Tibial nerve (tissue), 4 donors: ENCODE measurements around the gene MBOAT2. TPM values are rescaled to one million over a fixed set of nuclear protein-coding genes. Genes with fewer than 3 reads are reported as not detected.

ENCODE experiments used
- DNase-seq, 2 donors: peaks; one replicate each; pipeline ENCODE4 v3.0.0-alpha.2; 2019; ENCODE audit warnings: low spot score in 2 of 2
- H3K27ac ChIP-seq, 4 donors: fragments of 200-600 bp; sonication (generic) in 3 of 4; one replicate each; pipeline ENCODE4 v1.5.1; 2017 to 2019; ENCODE audit warnings: mild to moderate bottlenecking in 1 of 4
- H3K27me3 ChIP-seq, 2 donors: fragments of 200-600 bp; sonication (generic) in 1 of 2; one replicate each; pipeline versions ENCODE4 v1.5.1 to v1.6.0; 2017 to 2019
- H3K36me3 ChIP-seq, 3 donors: fragments of 200-600 bp; sonication (generic); one replicate each; pipeline ENCODE4 v1.5.1; 2018 to 2019
- H3K4me1 ChIP-seq, 4 donors: fragments of 200-600 bp; sonication (generic) in 3 of 4; one replicate each; pipeline ENCODE4 v1.5.1; 2017 to 2019
- H3K4me3 ChIP-seq, 4 donors: fragments of 200-600 bp; sonication (generic) in 3 of 4; one replicate each; pipeline ENCODE4 v1.5.1; 2017 to 2019; ENCODE audit warnings: mild to moderate bottlenecking in 1 of 4, moderate library complexity in 1 of 4
- H3K9me3 ChIP-seq, 4 donors: fragments of 200-600 bp; sonication (generic) in 3 of 4; one replicate each; pipeline ENCODE4 v1.5.1; 2017 to 2019
- EP300 ChIP-seq, 2 donors: sonication (generic); formaldehyde crosslinking; IDR thresholded peaks; one replicate each; pipeline ENCODE4 v1.6.1; 2017; ENCODE audit warnings: antibody characterized with exemption in 2 of 2, mild to moderate bottlenecking in 1 of 2
- POLR2A ChIP-seq, 2 donors: fragments of 450-650 bp; IDR thresholded peaks; one replicate each; pipeline ENCODE4 v1.6.1; 2017; ENCODE audit warnings: antibody characterized with exemption in 2 of 2, mild to moderate bottlenecking in 2 of 2, moderate library complexity in 2 of 2
- WGBS, 2 donors: methylation state at CpG; one replicate each; pipeline ENCODE4 v1.1.5; 2018; 5-methylcytosine and 5-hydroxymethylcytosine counted together
- total RNA-seq, 4 donors: library from RNA; depleted of rRNA; stranded (reverse); fragments of >200 nt; gene quantifications; one replicate each; pipeline ENCODE4 v1.1.0, GENCODE V29; 2016
- TF ChIP-seq, protein P1 (sequence below), 5 experiments: fragments of 200-600 bp in 3 of 5; fragments of 450-650 bp in 2 of 5; sonication (generic) in 3 of 5; IDR thresholded peaks; one replicate each; pipeline ENCODE4 v1.5.1; 2016 to 2019; ENCODE audit warnings: antibody characterized with exemption in 5 of 5, mild to moderate bottlenecking in 3 of 5, moderate library complexity in 2 of 5

Gene MBOAT2
- total RNA-seq, 4 donors from 2014 or later: 23.7 to 56.2 (median 45.5) TPM

DNA sequence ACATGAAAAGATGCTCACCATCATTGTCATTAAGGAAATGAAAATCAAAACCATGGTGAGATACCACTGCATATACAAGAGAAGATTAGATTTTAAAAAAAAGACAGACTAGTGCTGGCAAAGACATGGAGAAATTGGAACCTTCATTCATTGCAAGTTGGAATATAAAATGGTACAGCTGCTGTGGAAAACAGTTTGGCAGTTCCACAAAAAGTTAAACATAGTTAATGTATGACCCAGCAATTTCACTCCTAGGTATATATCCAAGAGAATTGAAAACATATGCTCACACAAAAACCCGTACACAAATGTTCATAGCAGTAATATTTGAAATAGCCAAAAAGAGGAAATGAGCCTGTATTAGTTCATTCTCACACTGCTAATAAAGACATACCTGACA is 33.7 kb upstream of the MBOAT2 start:
- 32 to 69% methylated on average over 1 of the region's 1 CpG for WGBS, 2 donors
- no peaks in the 10 kb centered on the region for H3K36me3 ChIP-seq
- no peak for TF ChIP-seq POLR2A (IDR thresholded peaks at IDR 0.05)
- TF ChIP-seq, protein P1, sequence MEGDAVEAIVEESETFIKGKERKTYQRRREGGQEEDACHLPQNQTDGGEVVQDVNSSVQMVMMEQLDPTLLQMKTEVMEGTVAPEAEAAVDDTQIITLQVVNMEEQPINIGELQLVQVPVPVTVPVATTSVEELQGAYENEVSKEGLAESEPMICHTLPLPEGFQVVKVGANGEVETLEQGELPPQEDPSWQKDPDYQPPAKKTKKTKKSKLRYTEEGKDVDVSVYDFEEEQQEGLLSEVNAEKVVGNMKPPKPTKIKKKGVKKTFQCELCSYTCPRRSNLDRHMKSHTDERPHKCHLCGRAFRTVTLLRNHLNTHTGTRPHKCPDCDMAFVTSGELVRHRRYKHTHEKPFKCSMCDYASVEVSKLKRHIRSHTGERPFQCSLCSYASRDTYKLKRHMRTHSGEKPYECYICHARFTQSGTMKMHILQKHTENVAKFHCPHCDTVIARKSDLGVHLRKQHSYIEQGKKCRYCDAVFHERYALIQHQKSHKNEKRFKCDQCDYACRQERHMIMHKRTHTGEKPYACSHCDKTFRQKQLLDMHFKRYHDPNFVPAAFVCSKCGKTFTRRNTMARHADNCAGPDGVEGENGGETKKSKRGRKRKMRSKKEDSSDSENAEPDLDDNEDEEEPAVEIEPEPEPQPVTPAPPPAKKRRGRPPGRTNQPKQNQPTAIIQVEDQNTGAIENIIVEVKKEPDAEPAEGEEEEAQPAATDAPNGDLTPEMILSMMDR (IDR thresholded peaks at IDR 0.05): no peak
- no peak for DNase-seq
- H3K9me3 ChIP-seq: peaks cover 0 to 16% (median 1%) of the 10 kb centered on the region in 4 donors
- no peak overlapping the region for H3K4me3 ChIP-seq
- no peak overlapping the region for H3K27ac ChIP-seq
- H3K27me3 ChIP-seq: no peaks in the 10 kb centered on the region
- H3K4me1 ChIP-seq: peaks cover 0 to 15% (median 0%) of the 10 kb centered on the region in 4 donors

DNA sequence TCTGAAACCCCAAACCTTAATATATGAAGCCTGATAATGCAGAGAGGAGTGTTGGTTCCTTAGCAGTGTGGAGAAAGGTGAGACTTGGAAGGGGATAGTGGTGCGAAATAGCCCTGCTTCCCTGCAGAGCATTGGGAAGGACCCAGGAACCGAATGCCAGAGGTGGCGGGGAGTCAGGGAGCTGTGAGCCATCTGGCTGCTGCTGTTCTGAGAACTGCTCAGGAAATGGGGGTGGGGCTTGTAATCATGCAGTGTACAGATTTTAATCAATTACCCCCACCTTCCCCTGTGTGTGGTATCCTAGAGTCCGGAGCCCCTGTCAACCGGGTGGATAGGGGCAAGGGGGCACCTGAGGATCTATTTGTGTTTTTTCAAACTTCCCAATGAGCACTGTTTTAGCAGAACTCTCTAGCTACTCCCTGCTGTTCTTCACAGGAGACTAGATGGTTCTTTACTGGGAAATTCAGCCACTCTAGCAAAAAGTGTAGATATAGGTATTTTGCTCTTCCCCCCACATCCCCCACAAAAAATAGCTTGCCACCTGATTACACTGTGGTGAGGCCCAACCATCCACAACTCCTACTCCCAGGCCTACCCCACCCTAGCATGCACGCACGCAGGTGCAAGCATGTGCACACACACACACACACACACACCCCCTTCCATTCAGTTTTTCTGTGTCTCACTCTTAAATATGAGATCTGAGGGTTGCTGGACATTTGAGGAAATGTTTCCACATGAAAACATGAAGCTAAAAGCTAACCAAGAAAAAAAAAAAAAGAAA is 30.1 kb upstream of the MBOAT2 start:
- H3K27me3 ChIP-seq: no peaks in the 10 kb centered on the region
- peaks cover 0 to 40% (median 0%) of the 10 kb centered on the region in 4 donors for H3K4me1 ChIP-seq
- H3K9me3 ChIP-seq: peaks cover 0 to 11% (median 1%) of the 10 kb centered on the region in 4 donors
- no peaks in the 10 kb centered on the region for H3K36me3 ChIP-seq
- no peak overlapping the region for H3K4me3 ChIP-seq
- TF ChIP-seq POLR2A (IDR thresholded peaks at IDR 0.05) (no peak), EP300 (IDR thresholded peaks at IDR 0.05) (no peak)
- TF ChIP-seq, protein P1 (IDR thresholded peaks at IDR 0.05): no peak
- no peak overlapping the region for H3K27ac ChIP-seq
- WGBS, 2 donors: 64 to 66% methylated on average over 7 of the region's 7 CpGs
- DNase-seq: no peak

DNA sequence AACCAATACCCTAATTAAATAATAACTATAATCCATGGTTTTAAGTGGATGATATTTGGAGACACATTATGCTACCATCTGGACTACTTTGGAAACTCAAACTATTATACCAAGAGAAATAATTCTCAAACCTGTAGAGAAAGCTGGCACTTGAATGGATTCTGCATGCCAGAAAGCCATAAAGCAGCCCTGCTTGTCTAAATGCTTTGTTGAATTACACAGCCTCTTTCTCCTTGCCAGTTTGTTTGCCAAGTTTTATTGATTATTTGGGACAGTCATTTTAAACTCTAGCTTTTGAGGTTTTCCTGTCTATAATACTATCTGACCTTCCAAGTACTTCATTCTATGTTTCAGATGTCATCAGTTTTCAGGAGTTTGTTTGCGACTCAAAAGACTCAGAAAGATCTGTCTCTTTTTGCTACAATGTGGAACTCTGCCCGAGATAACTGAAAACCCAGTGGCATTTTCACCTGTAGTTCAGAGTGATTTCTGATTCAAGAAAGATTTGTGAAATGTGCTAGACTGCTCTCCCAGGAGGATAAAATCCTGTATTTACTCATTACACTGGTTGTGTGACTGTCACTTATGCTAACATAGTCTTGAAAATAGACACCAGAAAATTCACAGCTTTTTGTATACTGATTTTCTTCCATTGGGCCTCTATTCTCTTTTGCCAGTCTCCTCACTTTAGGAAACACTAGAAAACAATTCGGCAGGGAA is 29.2 kb upstream of the MBOAT2 start:
- 63 to 67% methylated on average over 3 of the region's 3 CpGs for WGBS, 2 donors
- Histone ChIP-seq H3K4me3 (no peak overlapping the region), H3K27me3 (no peaks in the 10 kb centered on the region), H3K27ac (no peak overlapping the region), H3K36me3 (no peaks in the 10 kb centered on the region), H3K9me3 (peaks cover 0 to 2% (median 0%) of the 10 kb centered on the region in 4 donors), H3K4me1 (peaks cover 0 to 40% (median 0%) of the 10 kb centered on the region in 4 donors)
- no peak for DNase-seq
- TF ChIP-seq EP300 (IDR thresholded peaks at IDR 0.05): no peak
- TF ChIP-seq, protein P1 (IDR thresholded peaks at IDR 0.05): no peak
- no peak for TF ChIP-seq POLR2A (IDR thresholded peaks at IDR 0.05)

DNA sequence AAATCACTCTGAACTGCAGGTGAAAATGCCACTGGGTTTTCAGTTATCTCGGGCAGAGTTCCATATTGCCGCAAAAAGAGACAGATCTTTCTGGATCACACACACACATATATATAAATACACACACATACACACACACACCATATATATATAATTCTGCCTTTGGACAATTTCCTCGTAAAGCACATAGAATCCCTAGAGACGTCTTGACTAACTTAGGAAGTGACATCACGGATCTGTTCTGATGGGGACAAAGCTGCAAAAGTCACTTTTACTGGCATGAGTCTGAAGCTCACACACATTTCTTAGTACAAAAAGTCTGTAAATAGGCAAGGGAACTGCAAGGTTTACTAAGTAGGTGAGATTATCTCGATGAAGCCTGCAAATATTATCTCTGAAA is 28.6 kb upstream of the MBOAT2 start:
- Histone ChIP-seq H3K4me1 (peaks cover 0 to 40% (median 0%) of the 10 kb centered on the region in 4 donors), H3K36me3 (no peaks in the 10 kb centered on the region), H3K4me3 (no peak overlapping the region), H3K9me3 (no peaks in the 10 kb centered on the region), H3K27ac (no peak overlapping the region), H3K27me3 (no peaks in the 10 kb centered on the region)
- DNase-seq: no peak
- WGBS, 2 donors: 70 to 82% methylated on average over 6 of the region's 6 CpGs
- no peak for TF ChIP-seq EP300 (IDR thresholded peaks at IDR 0.05)
- TF ChIP-seq, protein P1 (IDR thresholded peaks at IDR 0.05): no peak
- no peak for TF ChIP-seq POLR2A (IDR thresholded peaks at IDR 0.05)

DNA sequence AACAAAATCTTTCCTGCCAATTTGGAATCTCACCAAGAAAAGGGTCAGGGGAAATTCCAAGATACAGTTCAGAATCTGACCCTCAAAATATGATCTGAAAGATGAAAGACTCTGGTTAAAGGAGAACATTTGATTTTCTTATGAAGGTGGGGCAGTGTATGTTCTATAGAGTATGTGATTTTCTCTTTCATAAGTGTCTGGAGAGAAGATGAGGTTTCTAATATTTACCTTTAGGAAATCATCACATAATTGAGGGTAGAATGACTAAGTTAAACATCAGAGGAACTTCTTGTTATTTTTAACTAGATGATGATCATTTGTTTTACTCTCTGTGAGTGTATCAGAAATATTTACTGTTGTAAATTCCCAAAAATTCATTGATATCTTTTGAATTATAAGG is 27.8 kb upstream of the MBOAT2 start:
- H3K36me3 ChIP-seq: no peaks in the 10 kb centered on the region
- H3K9me3 ChIP-seq: no peaks in the 10 kb centered on the region
- H3K4me3 ChIP-seq: no peak overlapping the region
- no peak for TF ChIP-seq EP300 (IDR thresholded peaks at IDR 0.05)
- no peak for TF ChIP-seq POLR2A (IDR thresholded peaks at IDR 0.05)
- TF ChIP-seq, protein P1 (IDR thresholded peaks at IDR 0.05): no peak
- H3K27me3 ChIP-seq: no peaks in the 10 kb centered on the region
- peaks cover 0 to 40% (median 0%) of the 10 kb centered on the region in 4 donors for H3K4me1 ChIP-seq
- no peak for DNase-seq
- H3K27ac ChIP-seq: no peak overlapping the region
